SK-N-SH treated with all-trans-retinoic acid at 6 μM for 48 hours (cell line): ENCODE measurements around the gene MAP9.

Experiments used
- ATAC-seq: fragments of 200-7000 bp; cut with Tn5 transposase; 3 replicates; pipeline ENCODE4 v1.9.1; 2020; ENCODE audit warnings: mild to moderate bottlenecking, moderate library complexity
- ARNTL ChIP-seq: fragments of 450-650 bp; formaldehyde crosslinking; IDR thresholded peaks from 2 replicates; pipeline ENCODE4 v1.5.0; 2020; ENCODE audit warnings: low read depth, mild to moderate bottlenecking, moderate library complexity, borderline replicate concordance
- BACH2 ChIP-seq: fragments of 250-450 bp; sonication (Bioruptor Pico); IDR thresholded peaks from 2 replicates; pipeline ENCODE4 v1.9.0; 2021; ENCODE audit warnings: mild to moderate bottlenecking, borderline replicate concordance
- CREB5 ChIP-seq: fragments of 250-450 bp; sonication (Bioruptor Pico); IDR thresholded peaks from 2 replicates; pipeline ENCODE4 v1.5.1; 2020; ENCODE audit warnings: low read depth, mild to moderate bottlenecking, moderate library complexity
- CSDC2 ChIP-seq: fragments of 250-450 bp; sonication (Bioruptor Pico); IDR thresholded peaks from 2 replicates; pipeline ENCODE4 v1.5.0; 2020; ENCODE audit warnings: mild to moderate bottlenecking, moderate library complexity
- ESRRG ChIP-seq: fragments of 250-450 bp; sonication (Bioruptor Pico); IDR thresholded peaks from 2 replicates; pipeline ENCODE4 v1.6.1; 2021; ENCODE audit warnings: mild to moderate bottlenecking
- GLIS3 ChIP-seq: fragments of 250-450 bp; sonication (Bioruptor Pico); IDR thresholded peaks from 2 replicates; pipeline ENCODE4 v1.5.0; 2020; ENCODE audit warnings: mild to moderate bottlenecking, moderate library complexity
- ISL1 ChIP-seq: fragments of 250-450 bp; sonication (Bioruptor Pico); IDR thresholded peaks from 2 replicates; pipeline ENCODE4 v2.1.2; 2022; ENCODE audit warnings: mild to moderate bottlenecking, moderate library complexity
- OSR1 ChIP-seq: fragments of 250-450 bp; sonication (Bioruptor Pico); IDR thresholded peaks from 2 replicates; pipeline ENCODE4 v1.8.0; 2022; ENCODE audit warnings: moderate library complexity, mild to moderate bottlenecking, inconsistent platforms
- PATZ1 ChIP-seq: fragments of 250-450 bp; sonication (Bioruptor Pico); IDR thresholded peaks from 2 replicates; pipeline ENCODE4 v1.8.0; 2020; ENCODE audit warnings: mild to moderate bottlenecking, moderate library complexity, borderline replicate concordance
- PPARA ChIP-seq: fragments of 250-450 bp; sonication (Bioruptor Pico); IDR thresholded peaks from 2 replicates; pipeline ENCODE4 v1.5.0; 2020; ENCODE audit warnings: mild to moderate bottlenecking, borderline replicate concordance
- RARB ChIP-seq: fragments of 250-450 bp; sonication (Bioruptor Pico); IDR thresholded peaks from 2 replicates; pipeline ENCODE4 v1.8.0; 2021; ENCODE audit warnings: mild to moderate bottlenecking, moderate library complexity
- TOX ChIP-seq: fragments of 250-450 bp; sonication (Bioruptor Pico); IDR thresholded peaks from 2 replicates; pipeline ENCODE4 v1.8.0; 2021; ENCODE audit warnings: mild to moderate bottlenecking, moderate library complexity, borderline replicate concordance
- TSHZ2 ChIP-seq: fragments of 250-450 bp; sonication (Bioruptor Pico); IDR thresholded peaks from 2 replicates; pipeline ENCODE4 v1.5.0; 2020; ENCODE audit warnings: mild to moderate bottlenecking, moderate library complexity
- ZC3H10 ChIP-seq: fragments of 250-450 bp; sonication (Bioruptor Pico); IDR thresholded peaks from 2 replicates; pipeline ENCODE4 v1.5.1; 2021; ENCODE audit warnings: mild to moderate bottlenecking, moderate library complexity
- ZFP3 ChIP-seq: fragments of 250-450 bp; sonication (Bioruptor Pico); IDR thresholded peaks from 2 replicates; pipeline ENCODE4 v1.5.0; 2020; ENCODE audit warnings: mild to moderate bottlenecking, moderate library complexity
- ZFP30 ChIP-seq: fragments of 450-650 bp; formaldehyde crosslinking; IDR thresholded peaks from 2 replicates; pipeline ENCODE4 v1.5.0; 2022; ENCODE audit warnings: mild to moderate bottlenecking, moderate library complexity
- ZNF565 ChIP-seq: fragments of 450-650 bp; formaldehyde crosslinking; conservative IDR thresholded peaks from 2 replicates; pipeline ENCODE4 v1.5.0; 2020; ENCODE audit warnings: low read depth, mild to moderate bottlenecking, moderate library complexity
- ZNF70 ChIP-seq: fragments of 450-650 bp; formaldehyde crosslinking; IDR thresholded peaks from 2 replicates; pipeline ENCODE4 v1.5.0; 2020; ENCODE audit warnings: mild to moderate bottlenecking, moderate library complexity
- ZNF8 ChIP-seq: fragments of 450-650 bp; formaldehyde crosslinking; IDR thresholded peaks from 2 replicates; pipeline ENCODE4 v1.5.0; 2020; ENCODE audit warnings: mild to moderate bottlenecking, moderate library complexity
- TF ChIP-seq, protein P1 (sequence below): fragments of 250-450 bp; sonication (Bioruptor Pico); IDR thresholded peaks from 2 replicates; pipeline ENCODE4 v1.5.1; 2021; ENCODE audit warnings: mild to moderate bottlenecking, moderate library complexity
- TF ChIP-seq, protein P2 (sequence below): fragments of 250-450 bp; sonication (Bioruptor Pico); IDR thresholded peaks from 2 replicates; pipeline ENCODE4 v1.8.0; 2021; ENCODE audit warnings: low read depth, mild to moderate bottlenecking, moderate library complexity, borderline replicate concordance

MAP9 gene

DNA sequence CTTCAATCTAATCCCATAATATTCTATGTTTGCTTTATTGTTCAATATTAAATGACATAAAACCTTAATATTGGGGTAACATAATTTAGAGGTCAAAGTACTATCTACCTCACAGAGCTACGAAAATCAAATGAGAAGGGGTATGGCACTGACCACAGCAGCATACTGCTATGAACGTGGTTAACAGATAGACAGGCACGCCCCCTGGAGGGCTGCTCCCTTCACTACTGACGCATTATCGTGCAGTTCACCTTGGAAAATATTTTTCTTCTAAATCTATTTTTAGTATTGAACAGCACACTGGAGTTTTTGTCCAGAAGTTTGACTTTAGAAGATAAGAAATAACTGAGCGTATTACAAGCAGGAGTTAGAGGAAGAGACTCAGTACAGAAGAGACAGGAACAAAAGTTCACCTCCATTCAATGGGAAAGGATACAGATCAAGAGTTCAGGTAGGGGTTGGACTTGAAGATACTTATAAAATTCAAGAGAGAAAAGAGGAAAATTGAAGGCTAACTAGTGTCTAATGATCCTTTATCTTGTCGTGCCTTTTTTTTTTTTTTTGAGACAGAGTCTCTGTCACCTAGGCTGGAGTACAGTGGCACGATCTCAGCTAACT is 22.7 kb downstream of the MAP9 start:
- no peak for TF ChIP-seq RARB (CRISPR knock-in tag)
- TF ChIP-seq TSHZ2 (CRISPR knock-in tag) = no peak
- peak; percentile 98 for ATAC-seq

DNA sequence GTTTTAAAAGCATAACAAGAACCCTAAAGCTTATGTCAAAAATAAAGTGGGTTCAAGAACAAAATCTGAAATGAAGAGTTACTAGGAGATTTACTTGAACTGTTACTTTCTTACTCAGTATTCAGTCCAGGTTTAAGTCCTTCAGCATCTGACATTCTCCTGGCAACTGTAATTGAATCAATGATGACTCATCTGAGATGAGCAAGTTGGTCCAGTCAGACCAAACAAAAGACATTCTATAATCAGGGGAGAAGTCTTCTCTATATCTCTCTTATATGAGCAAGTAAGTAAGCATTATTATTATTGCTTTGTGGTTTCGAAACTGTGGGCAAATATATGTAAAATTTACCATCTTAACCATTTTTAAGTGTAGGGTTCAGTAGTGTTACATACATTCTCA is 34.6 kb downstream of the MAP9 start:
- peak; percentile 99 for ATAC-seq

GRCh38 chr4:155339999-155340398 is 36.8 kb downstream of the MAP9 start:
- TF ChIP-seq CSDC2 (CRISPR knock-in tag) (no peak), TOX (CRISPR knock-in tag) (no peak), OSR1 (no peak), ZFP3 (CRISPR knock-in tag) (no peak), PPARA (CRISPR knock-in tag) (no peak), CREB5 (CRISPR knock-in tag) (no peak)
- TF ChIP-seq, all 23 proteins: peak for 0
- no peak for ATAC-seq

More for the DNA sequence above, 34.6 kb downstream of the MAP9 start:
- TF ChIP-seq PATZ1 (CRISPR knock-in tag) (0 out of 2 replicates have a peak, but pooled peaks have one; percentile 39), GLIS3 (CRISPR knock-in tag) (no peak), TSHZ2 (CRISPR knock-in tag) (no peak), ZNF70 (no peak), BACH2 (CRISPR knock-in tag) (no peak), ZNF8 (CRISPR knock-in tag) (no peak), ZNF565 (CRISPR knock-in tag) (no peak), ZC3H10 (CRISPR knock-in tag) (0 out of 2 replicates have a peak, but pooled peaks have one; percentile 30), ARNTL (no peak), ISL1 (CRISPR knock-in tag) (peak; percentile 25; the same call in 1 of the 2 replicates), ESRRG (no peak), CSDC2 (CRISPR knock-in tag) (no peak), ZFP30 (CRISPR knock-in tag) (no peak)
- TF ChIP-seq, protein P1, sequence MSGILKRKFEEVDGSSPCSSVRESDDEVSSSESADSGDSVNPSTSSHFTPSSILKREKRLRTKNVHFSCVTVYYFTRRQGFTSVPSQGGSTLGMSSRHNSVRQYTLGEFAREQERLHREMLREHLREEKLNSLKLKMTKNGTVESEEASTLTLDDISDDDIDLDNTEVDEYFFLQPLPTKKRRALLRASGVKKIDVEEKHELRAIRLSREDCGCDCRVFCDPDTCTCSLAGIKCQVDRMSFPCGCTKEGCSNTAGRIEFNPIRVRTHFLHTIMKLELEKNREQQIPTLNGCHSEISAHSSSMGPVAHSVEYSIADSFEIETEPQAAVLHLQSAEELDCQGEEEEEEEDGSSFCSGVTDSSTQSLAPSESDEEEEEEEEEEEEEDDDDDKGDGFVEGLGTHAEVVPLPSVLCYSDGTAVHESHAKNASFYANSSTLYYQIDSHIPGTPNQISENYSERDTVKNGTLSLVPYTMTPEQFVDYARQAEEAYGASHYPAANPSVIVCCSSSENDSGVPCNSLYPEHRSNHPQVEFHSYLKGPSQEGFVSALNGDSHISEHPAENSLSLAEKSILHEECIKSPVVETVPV (CRISPR knock-in tag) = no peak
- TF ChIP-seq, protein P2, sequence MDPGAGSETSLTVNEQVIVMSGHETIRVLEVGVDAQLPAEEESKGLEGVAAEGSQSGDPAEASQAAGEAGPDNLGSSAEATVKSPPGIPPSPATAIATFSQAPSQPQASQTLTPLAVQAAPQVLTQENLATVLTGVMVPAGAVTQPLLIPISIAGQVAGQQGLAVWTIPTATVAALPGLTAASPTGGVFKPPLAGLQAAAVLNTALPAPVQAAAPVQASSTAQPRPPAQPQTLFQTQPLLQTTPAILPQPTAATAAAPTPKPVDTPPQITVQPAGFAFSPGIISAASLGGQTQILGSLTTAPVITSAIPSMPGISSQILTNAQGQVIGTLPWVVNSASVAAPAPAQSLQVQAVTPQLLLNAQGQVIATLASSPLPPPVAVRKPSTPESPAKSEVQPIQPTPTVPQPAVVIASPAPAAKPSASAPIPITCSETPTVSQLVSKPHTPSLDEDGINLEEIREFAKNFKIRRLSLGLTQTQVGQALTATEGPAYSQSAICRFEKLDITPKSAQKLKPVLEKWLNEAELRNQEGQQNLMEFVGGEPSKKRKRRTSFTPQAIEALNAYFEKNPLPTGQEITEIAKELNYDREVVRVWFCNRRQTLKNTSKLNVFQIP (CRISPR knock-in tag) = no peak
